Vagina (tissue), 2 donors: ENCODE data around the gene TECPR1.

ENCODE experiments used
- CTCF ChIP-seq, 3 experiments: fragments of 450-650 bp in 2 of 3; fragments of 200-600 bp in 1 of 3; sonication (generic) in 1 of 3; IDR thresholded peaks; one replicate each; pipeline ENCODE4 v1.5.1; 2017 to 2019; ENCODE audit warnings: antibody characterized with exemption in 3 of 3, mild to moderate bottlenecking in 2 of 3, moderate library complexity in 2 of 3
- POLR2A ChIP-seq, 2 donors: fragments of 450-650 bp; IDR thresholded peaks; one replicate each; pipeline ENCODE4 v1.6.1; 2017; ENCODE audit warnings: antibody characterized with exemption in 2 of 2, mild to moderate bottlenecking in 2 of 2, moderate library complexity in 2 of 2

GRCh38 chr7:98234429-98235147 lies 17.4 kb downstream of the TECPR1 start:
- no peak for TF ChIP-seq POLR2A (IDR thresholded peaks at IDR 0.05)
- TF ChIP-seq CTCF (IDR thresholded peaks at IDR 0.05), result no peak
